Astrocyte of the spinal cord (primary cell): ENCODE results near the gene AUTS2.

Source experiments
- DNase-seq: peaks from one replicate; pipeline ENCODE4 v3.0.0; 2011; ENCODE audit warnings: low read depth, low spot score
- H3K4me3 ChIP-seq: 2 replicates; pipeline ENCODE4 v1.5.1; 2011; ENCODE audit warnings: low read depth, mild to moderate bottlenecking, low read length, moderate library complexity
- in situ Hi-C: cut with HindIII; loops from 2 replicates; pipeline ENCODE4 v1.10.0; 2017; ENCODE audit warnings: low sequenced_read_pairs
- TF ChIP-seq, protein P1 (sequence below): IDR thresholded peaks from 2 replicates; pipeline ENCODE4 v1.5.1; 2012; ENCODE audit warnings: low read depth, mild to moderate bottlenecking, low read length, inconsistent platforms

AUTS2 gene

DNA sequence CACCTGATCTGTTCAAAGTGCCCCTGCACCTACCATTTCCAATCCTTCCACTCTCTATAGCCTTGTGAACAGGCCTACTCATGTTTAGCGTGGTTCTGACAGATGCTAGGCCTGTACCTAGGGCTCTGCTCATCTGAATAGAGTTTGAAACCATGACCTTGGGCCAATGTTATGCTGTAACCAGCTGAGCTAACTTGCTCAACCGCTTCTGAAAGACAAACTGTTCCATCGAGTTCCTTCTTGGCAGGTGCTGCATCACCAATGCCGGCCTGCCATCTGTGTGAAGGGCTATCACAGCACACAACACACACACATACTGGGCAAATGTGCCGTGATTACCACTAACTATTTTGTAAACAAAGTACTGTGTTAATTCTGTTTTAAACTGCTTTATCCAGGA, 1114.7 kb downstream of the AUTS2 start:
- DNase-seq, result no peak
- TF ChIP-seq, protein P1, sequence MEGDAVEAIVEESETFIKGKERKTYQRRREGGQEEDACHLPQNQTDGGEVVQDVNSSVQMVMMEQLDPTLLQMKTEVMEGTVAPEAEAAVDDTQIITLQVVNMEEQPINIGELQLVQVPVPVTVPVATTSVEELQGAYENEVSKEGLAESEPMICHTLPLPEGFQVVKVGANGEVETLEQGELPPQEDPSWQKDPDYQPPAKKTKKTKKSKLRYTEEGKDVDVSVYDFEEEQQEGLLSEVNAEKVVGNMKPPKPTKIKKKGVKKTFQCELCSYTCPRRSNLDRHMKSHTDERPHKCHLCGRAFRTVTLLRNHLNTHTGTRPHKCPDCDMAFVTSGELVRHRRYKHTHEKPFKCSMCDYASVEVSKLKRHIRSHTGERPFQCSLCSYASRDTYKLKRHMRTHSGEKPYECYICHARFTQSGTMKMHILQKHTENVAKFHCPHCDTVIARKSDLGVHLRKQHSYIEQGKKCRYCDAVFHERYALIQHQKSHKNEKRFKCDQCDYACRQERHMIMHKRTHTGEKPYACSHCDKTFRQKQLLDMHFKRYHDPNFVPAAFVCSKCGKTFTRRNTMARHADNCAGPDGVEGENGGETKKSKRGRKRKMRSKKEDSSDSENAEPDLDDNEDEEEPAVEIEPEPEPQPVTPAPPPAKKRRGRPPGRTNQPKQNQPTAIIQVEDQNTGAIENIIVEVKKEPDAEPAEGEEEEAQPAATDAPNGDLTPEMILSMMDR, result no peak
- in situ Hi-C loops, result no loop called here
- H3K4me3 ChIP-seq, result no peak overlapping the region

- no peak for DNase-seq
- in situ Hi-C loops, result no loop called here
- TF ChIP-seq, protein P1, result no peak
- H3K4me3 ChIP-seq, result no peak overlapping the region
Observed at GRCh38 chr7:70714506-70715038, 1116.3 kb downstream of the AUTS2 start.

GRCh38 chr7:70717553-70718329, 1119.5 kb downstream of the AUTS2 start:
- TF ChIP-seq, protein P1, result no peak
- DNase-seq, result no peak
- in situ Hi-C loops, result no loop called here
- no peak overlapping the region for H3K4me3 ChIP-seq

- no peak overlapping the region for H3K4me3 ChIP-seq
- in situ Hi-C loops, result no loop called here
- TF ChIP-seq, protein P1, result no peak
- no peak for DNase-seq
Observed at GRCh38 chr7:70719125-70719524, 1120.8 kb downstream of the AUTS2 start.

GRCh38 chr7:70720191-70720873, 1122.1 kb downstream of the AUTS2 start:
- in situ Hi-C loops, result no loop called here
- TF ChIP-seq, protein P1, result peak; percentile 10
- DNase-seq, result no peak
- no peak overlapping the region for H3K4me3 ChIP-seq

GRCh38 chr7:70721500-70721899, 1123.2 kb downstream of the AUTS2 start:
- DNase-seq, result no peak
- in situ Hi-C loops, result no loop called here
- TF ChIP-seq, protein P1, result no peak
- H3K4me3 ChIP-seq, result no peak overlapping the region
